Osteocyte (in vitro differentiated cells): ENCODE data around the gene GNAT1. TPM values are rescaled to one million over a fixed set of nuclear protein-coding genes. Genes with fewer than 3 reads are reported as not detected.

Experiments
- DNase-seq: peaks from one replicate; pipeline ENCODE4 v3.0.0; 2021; ENCODE audit warnings: mixed read lengths; ENCODE audit not compliant: unreplicated experiment; ENCODE audit errors: extremely low spot score
- H3K27ac Mint-ChIP-seq: one replicate; pipeline ENCODE4 v1.8.0; 2021; ENCODE audit warnings: mild to moderate bottlenecking, mixed read lengths; ENCODE audit not compliant: unreplicated experiment
- H3K27me3 Mint-ChIP-seq: one replicate; pipeline ENCODE4 v1.8.0; 2021; ENCODE audit warnings: mixed read lengths; ENCODE audit not compliant: unreplicated experiment
- H3K36me3 Mint-ChIP-seq: one replicate; pipeline ENCODE4 v1.8.0; 2021; ENCODE audit warnings: mixed read lengths; ENCODE audit not compliant: unreplicated experiment
- H3K4me1 Mint-ChIP-seq: one replicate; pipeline ENCODE4 v1.8.0; 2021; ENCODE audit warnings: mixed read lengths; ENCODE audit not compliant: unreplicated experiment
- H3K4me3 Mint-ChIP-seq: one replicate; pipeline ENCODE4 v1.8.0; 2021; ENCODE audit warnings: mild to moderate bottlenecking, moderate library complexity, mixed read lengths; ENCODE audit not compliant: unreplicated experiment
- H3K9me3 Mint-ChIP-seq: one replicate; pipeline ENCODE4 v1.8.0; 2021; ENCODE audit warnings: mixed read lengths; ENCODE audit not compliant: unreplicated experiment
- total RNA-seq: library from RNA; stranded (reverse); gene quantifications from 2 replicates; pipeline ENCODE4 v1.2.1, GENCODE V29; 2021
- TF ChIP-seq, protein P1 (sequence below): fragments of 200-600 bp; sonication (generic); IDR thresholded peaks from 2 replicates; pipeline ENCODE4 v1.5.0; 2021; ENCODE audit warnings: antibody characterized with exemption, mild to moderate bottlenecking, moderate library complexity

Gene GNAT1
- total RNA-seq, 1 donor from 2014 or later: not detected

DNA sequence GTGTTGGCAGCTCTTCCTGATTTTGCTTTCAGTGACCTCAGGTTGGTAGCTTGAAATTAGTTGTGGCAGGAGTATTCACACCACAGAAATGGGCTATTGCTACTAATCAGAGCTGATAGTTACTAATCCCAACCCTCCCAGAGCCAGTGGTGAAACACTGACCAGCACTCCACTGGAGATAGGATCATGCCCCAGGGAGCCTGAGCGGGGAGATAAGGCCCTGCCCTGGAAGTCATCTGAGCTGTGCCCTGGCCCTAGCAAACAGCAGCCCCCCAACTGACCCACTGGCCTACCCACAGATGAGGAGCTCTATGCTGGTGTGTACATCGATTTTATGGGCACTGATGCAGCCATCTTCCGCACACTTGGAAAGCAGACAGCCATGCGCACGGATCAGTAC, 9.4 kb upstream of the GNAT1 start:
- Mint-ChIP-seq H3K36me3 (peaks cover 1% of the 10 kb centered on the region), H3K9me3 (no peaks in the 10 kb centered on the region), H3K4me3 (no peak overlapping the region), H3K4me1 (peaks cover 6% of the 10 kb centered on the region), H3K27ac (no peak overlapping the region), H3K27me3 (peaks cover 7% of the 10 kb centered on the region)
- TF ChIP-seq, protein P1, sequence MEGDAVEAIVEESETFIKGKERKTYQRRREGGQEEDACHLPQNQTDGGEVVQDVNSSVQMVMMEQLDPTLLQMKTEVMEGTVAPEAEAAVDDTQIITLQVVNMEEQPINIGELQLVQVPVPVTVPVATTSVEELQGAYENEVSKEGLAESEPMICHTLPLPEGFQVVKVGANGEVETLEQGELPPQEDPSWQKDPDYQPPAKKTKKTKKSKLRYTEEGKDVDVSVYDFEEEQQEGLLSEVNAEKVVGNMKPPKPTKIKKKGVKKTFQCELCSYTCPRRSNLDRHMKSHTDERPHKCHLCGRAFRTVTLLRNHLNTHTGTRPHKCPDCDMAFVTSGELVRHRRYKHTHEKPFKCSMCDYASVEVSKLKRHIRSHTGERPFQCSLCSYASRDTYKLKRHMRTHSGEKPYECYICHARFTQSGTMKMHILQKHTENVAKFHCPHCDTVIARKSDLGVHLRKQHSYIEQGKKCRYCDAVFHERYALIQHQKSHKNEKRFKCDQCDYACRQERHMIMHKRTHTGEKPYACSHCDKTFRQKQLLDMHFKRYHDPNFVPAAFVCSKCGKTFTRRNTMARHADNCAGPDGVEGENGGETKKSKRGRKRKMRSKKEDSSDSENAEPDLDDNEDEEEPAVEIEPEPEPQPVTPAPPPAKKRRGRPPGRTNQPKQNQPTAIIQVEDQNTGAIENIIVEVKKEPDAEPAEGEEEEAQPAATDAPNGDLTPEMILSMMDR: no peak
- no peak for DNase-seq

DNA sequence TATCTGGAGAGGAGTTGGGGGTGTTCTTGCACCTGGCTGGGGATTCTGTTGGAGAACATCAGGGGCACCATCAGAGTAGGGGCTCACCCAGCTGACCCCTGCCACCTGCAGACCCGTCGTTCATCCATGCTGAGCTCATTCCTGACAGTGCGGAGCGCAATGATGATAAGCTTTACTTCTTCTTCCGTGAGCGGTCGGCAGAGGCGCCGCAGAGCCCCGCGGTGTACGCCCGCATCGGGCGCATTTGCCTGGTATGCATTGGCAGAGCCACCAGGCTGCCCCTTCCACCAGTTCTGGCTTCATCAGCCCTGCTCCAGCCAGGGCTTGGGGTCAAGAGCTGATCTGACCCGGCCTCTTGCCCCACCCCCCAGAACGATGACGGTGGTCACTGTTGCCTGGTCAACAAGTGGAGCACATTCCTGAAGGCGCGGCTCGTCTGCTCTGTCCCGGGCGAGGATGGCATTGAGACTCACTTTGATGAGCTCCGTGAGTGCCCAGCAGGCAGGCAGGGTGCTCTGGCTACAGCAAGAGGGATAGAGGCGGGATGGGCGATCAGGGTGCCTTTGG, 8.8 kb upstream of the GNAT1 start:
- TF ChIP-seq, protein P1: no peak
- Mint-ChIP-seq H3K4me1 (no peaks in the 10 kb centered on the region), H3K4me3 (no peak overlapping the region)

DNA sequence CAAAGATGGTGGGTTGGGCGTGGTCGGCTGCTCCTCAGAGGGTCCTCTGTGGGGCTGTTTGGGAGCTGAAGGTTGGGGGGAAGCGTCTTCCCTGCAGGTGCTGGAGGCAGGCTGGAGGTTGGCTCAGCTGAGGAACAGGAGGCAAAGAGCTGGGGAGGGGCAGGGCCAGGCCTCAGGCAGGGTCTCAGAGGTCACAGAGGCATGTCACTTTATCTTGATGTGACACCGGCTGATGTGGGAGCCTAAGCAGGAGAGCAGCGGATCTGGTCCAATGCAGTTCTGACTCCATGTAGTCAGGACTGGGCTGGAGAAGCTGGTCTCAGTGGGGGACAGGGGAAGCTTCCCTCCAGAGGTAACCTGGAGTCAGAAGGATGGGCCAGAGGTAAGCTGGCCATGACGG, 7.7 kb upstream of the GNAT1 start:
- Mint-ChIP-seq H3K27me3 (peaks cover 7% of the 10 kb centered on the region), H3K27ac (no peak overlapping the region), H3K9me3 (no peaks in the 10 kb centered on the region), H3K4me3 (no peak overlapping the region), H3K36me3 (peaks cover 1% of the 10 kb centered on the region), H3K4me1 (no peaks in the 10 kb centered on the region)
- TF ChIP-seq, protein P1: no peak
- DNase-seq: no peak

More for the DNA sequence above, 8.8 kb upstream of the GNAT1 start:
- H3K36me3 Mint-ChIP-seq: peaks cover 1% of the 10 kb centered on the region
- H3K27ac Mint-ChIP-seq: no peak overlapping the region
- no peak for DNase-seq
- H3K9me3 Mint-ChIP-seq: no peaks in the 10 kb centered on the region
- H3K27me3 Mint-ChIP-seq: peaks cover 7% of the 10 kb centered on the region

DNA sequence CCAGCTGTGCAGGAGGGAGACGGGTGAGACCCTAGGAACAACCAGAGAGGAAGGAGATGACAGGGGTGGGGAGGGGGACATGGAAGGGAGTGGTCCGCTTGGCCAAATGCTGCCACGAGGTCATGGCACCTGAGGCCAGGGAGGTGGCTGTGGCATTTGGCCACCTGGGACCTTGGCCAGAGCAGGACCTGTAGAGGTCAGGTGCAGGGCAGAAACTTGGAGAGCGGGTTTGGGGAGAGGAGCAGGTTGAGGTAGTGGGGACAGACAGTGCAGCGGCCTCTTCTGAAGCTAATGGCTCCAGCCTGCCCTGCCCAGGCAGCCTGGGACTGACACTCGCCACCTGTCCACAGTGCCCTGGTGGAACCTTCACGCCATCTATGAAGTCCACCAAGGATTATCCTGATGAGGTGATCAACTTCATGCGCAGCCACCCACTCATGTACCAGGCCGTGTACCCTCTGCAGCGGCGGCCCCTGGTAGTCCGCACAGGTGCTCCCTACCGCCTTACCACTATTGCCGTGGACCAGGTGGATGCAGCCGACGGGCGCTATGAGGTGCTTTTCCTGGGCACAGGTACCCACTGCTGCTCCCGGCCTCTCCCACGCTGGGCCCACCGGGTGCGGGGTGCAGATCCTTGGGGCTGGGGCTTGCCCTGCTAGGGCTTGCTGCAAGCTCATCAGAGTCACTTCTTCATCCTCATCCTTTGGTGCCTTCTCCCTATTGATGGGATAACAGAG, 7.0 kb upstream of the GNAT1 start:
- H3K36me3 Mint-ChIP-seq: peaks cover 1% of the 10 kb centered on the region
- DNase-seq: no peak
- no peak overlapping the region for H3K4me3 Mint-ChIP-seq
- H3K27ac Mint-ChIP-seq: no peak overlapping the region
- H3K4me1 Mint-ChIP-seq: peaks cover 3% of the 10 kb centered on the region
- H3K27me3 Mint-ChIP-seq: peaks cover 6% of the 10 kb centered on the region
- TF ChIP-seq, protein P1: no peak
- no peaks in the 10 kb centered on the region for H3K9me3 Mint-ChIP-seq

DNA sequence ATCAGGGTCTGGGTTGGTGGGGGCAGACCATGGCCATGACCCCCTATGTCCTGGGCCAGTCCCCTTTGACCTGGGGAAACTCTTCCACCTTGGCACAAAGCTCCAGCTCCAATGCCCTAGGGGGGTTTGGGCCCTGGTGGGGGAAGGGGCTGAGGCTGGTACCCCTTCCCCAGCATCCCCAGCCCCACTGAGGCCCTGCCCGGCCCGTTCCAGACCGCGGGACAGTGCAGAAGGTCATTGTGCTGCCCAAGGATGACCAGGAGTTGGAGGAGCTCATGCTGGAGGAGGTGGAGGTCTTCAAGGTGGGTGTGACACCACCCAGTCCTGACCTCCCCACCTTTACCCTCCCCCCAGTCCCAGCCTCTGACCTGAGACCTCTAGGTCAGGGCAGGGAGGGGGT, 6.2 kb upstream of the GNAT1 start:
- no peak for DNase-seq
- TF ChIP-seq, protein P1: no peak
- Mint-ChIP-seq H3K9me3 (no peaks in the 10 kb centered on the region), H3K36me3 (peaks cover 1% of the 10 kb centered on the region), H3K4me3 (no peak overlapping the region), H3K4me1 (peaks cover 3% of the 10 kb centered on the region), H3K27me3 (no peaks in the 10 kb centered on the region), H3K27ac (no peak overlapping the region)
